GM19099 (cell line): ENCODE measurements around the gene PSMD9.

Experiments used
- POLR2A ChIP-seq: IDR thresholded peaks from 3 replicates; pipeline ENCODE4 v1.6.1; 2011; ENCODE audit warnings: low read depth; ENCODE audit not compliant: insufficient read length; ENCODE audit errors: extremely low read depth

PSMD9 gene

GRCh38 chr12:121915841-121916321 is 27.3 kb downstream of the PSMD9 start:
- TF ChIP-seq POLR2A, result no peak

GRCh38 chr12:121916719-121917118 is 28.1 kb downstream of the PSMD9 start:
- TF ChIP-seq POLR2A, result no peak

GRCh38 chr12:121917950-121918678 is 29.5 kb downstream of the PSMD9 start, which contains the start of gene CFAP251:
Gene CFAP251 (plus strand): TSS chr12:121918592. CDS start chr12:121921306, 2,714 bp downstream.
- TF ChIP-seq POLR2A, result no peak

DNA sequence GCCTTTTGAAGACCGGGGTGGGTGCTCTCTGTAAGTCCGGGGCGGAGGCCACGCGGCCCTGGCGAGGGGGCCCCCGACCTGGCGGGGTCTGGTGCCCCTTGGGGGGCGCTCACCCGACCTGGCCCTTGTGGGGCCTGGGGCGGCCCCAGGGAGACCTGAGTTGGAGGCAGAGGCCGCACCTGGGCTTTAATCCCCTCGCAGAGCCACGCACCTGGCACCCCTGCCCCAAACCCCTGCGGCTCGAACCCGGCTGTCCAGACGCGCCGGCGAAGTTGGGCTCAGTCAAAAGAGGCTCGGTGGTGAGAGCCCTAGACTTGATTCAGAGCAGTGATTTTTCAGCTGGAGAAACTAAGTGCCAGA is 30.1 kb downstream of the PSMD9 start:
- no peak for TF ChIP-seq POLR2A

- TF ChIP-seq POLR2A, result no peak
Observed at GRCh38 chr12:121921066-121921465, 32.5 kb downstream of the PSMD9 start.

GRCh38 chr12:121925358-121925695 is 36.7 kb downstream of the PSMD9 start:
- no peak for TF ChIP-seq POLR2A

DNA sequence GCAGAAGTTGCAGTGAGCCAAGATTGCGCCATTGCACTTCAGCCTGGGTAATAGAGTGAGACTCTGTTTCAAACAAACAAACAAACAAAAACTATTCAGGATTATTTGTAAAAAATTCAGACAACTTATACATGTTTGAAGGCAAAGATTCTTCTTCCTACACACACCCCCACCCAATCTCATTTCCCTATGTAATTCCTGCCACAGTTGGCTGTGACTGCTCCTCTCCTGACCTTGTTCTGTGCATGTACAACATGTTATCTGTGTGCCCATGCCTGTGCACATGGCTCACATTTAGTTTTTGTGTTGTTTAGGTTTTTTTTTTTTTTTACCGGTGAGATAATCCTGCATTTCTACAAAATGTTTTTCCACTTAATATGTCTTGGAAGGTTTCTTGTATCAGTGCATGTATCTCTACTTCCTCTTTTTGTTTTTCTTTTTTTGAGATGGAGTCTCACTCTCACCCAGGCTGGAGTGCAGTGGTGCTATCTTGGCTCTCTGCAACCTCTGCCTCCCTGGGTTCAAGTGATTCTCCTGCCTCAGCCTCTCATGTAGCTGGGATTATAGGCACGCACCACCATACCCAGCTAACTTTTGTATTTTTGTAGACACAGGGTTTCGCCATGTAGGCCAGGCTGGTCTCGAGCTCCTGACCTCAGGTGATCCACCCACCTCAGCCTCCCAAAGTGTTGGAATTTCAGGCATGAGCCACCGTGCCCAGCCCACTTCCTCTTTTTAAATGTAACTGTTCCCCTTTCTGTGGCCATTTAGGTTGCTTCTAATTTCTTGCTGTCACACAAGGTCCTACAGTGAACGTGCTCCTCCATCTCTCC is 38.5 kb downstream of the PSMD9 start:
- no peak for TF ChIP-seq POLR2A

GRCh38 chr12:121927813-121928212 is 39.2 kb downstream of the PSMD9 start:
- no peak for TF ChIP-seq POLR2A

DNA sequence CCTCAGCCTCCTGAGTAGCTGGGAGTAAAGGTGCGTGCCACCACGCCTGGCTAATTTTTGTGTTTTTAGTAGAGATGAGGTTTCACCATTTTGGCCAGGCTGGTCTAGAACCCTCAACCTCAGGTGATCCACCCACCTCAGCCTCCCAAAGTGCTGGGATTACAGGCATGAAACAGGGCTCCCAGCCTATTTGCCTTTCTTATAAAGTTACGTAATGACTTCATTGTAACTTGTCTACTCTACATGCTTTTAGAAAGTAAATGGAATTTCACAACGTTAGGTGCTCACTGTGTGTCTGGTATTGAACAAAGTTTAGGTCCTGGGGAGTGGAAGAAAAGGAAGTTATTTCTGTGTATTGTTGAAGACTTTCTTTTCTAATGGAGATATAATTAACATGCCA is 42.3 kb downstream of the PSMD9 start:
- TF ChIP-seq POLR2A, result no peak

DNA sequence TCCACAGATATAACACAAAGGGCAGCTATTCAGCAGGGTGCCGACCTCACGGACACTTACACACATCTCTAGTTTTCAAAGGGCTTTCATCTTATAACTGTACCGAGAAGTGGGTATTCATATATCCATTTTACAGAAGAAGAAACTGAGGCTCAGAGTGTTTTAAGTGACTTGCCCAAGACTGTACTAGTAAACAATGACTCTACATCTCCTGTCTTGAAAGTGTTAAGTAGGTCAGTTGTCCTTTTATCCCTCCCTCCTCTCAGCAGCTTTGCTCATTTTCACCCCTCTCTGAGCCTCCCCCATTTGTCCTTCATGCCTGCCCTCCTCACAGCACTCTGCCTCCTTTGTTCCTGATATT is 43.6 kb downstream of the PSMD9 start:
- no peak for TF ChIP-seq POLR2A

GRCh38 chr12:121932914-121933521 is 44.4 kb downstream of the PSMD9 start:
- no peak for TF ChIP-seq POLR2A

- TF ChIP-seq POLR2A, result no peak
Observed at GRCh38 chr12:121933522-121934308, 45.1 kb downstream of the PSMD9 start.

- TF ChIP-seq POLR2A, result no peak
Observed at GRCh38 chr12:121934309-121934664, 45.7 kb downstream of the PSMD9 start.

DNA sequence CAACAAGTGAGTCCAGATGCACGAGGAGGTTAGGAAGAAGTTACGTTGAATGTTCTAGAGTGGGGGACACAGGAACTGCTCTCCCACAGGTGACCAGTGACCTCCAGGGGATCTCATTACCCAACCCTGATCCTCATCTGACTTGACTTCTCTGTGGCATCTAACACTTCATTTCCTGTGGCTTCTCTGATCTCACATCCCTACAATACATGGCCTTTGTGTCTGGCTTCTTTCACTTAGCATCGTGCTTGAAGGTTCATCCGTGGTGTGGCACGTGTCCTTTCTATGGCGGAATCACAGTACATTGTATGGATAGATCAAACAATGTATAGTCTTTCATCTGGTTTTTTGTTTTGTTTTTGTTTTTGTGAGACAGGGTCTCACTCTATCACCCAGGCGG is 49.1 kb downstream of the PSMD9 start:
- TF ChIP-seq POLR2A, result no peak

- no peak for TF ChIP-seq POLR2A
Observed at GRCh38 chr12:121939186-121939585, 50.6 kb downstream of the PSMD9 start.
